ENCODE measurements around the gene ZNF324.
"Not testable (repeated sequence)": the region's sequence is repeated elsewhere in the genome, so short reads cannot be mapped to it uniquely, and the experiment has no call there.

Gene ZNF324

GRCh38 chr19:58498316-58499020, 31.6 kb downstream of the ZNF324 start:
- no peak overlapping the region for H4K5ac ChIP-seq (ENCODE audit: low read length)
- no peak overlapping the region for H4K8ac ChIP-seq (ENCODE audit: low read depth, low read length)
- peak overlapping the region; percentile 96 for H3K56ac ChIP-seq (ENCODE audit: low read length)
- no peaks in the 10 kb centered on the region for H3K27me3 ChIP-seq (ENCODE audit: insufficient read depth, low read length, poor library complexity)
- WGBS (ENCODE audit: extremely low coverage, insufficient coverage, low lambda C conversion rate): no CpG with 5 or more reads among the region's 22 CpGs
- no peak for DNase-seq
- H3K4me2 ChIP-seq (ENCODE audit: low read length): peak overlapping the region; percentile 99
- H3K79me1 ChIP-seq (ENCODE audit: low read length): peaks cover 4% of the 10 kb centered on the region
- H3K27ac ChIP-seq (ENCODE audit: low read depth, low read length): no peak overlapping the region
- H3K79me2 ChIP-seq (ENCODE audit: control insufficient read depth, insufficient read depth, low read length): no peaks in the 10 kb centered on the region
- no peak overlapping the region for H3K18ac ChIP-seq (ENCODE audit: low read length)
- no peak overlapping the region for H2BK15ac ChIP-seq (replicated peaks; ENCODE audit: low read depth)
- H3K4ac ChIP-seq (ENCODE audit: low read depth, low read length): no peak overlapping the region
- no peak overlapping the region for H2BK120ac ChIP-seq (ENCODE audit: low read depth, low read length)
- H3K23ac ChIP-seq (ENCODE audit: low read length): no peak overlapping the region
- peak overlapping the region; percentile 10 for H2AK5ac ChIP-seq (ENCODE audit: low read length)
- H3K4me1 ChIP-seq (ENCODE audit: control insufficient read depth, low read depth, low read length): no peaks in the 10 kb centered on the region
- peak overlapping the region; percentile 86 for H3K4me3 ChIP-seq (ENCODE audit: low read length)
- H3K36me3 ChIP-seq (ENCODE audit: control insufficient read depth, insufficient read depth, low read length): no peaks in the 10 kb centered on the region
- H3K9ac ChIP-seq (ENCODE audit: low read length): peak overlapping the region; percentile 78
- H2BK5ac ChIP-seq (ENCODE audit: low read length): no peak overlapping the region

- H3K23ac ChIP-seq (ENCODE audit: low read length): peak overlapping the region; percentile 94
- no CpG with 5 or more reads among the region's 60 CpGs for WGBS (ENCODE audit: extremely low coverage, insufficient coverage, low lambda C conversion rate)
- H4K5ac ChIP-seq (ENCODE audit: low read length): no peak overlapping the region
- no peaks in the 10 kb centered on the region for H3K36me3 ChIP-seq (ENCODE audit: control insufficient read depth, insufficient read depth, low read length)
- peak overlapping the region; percentile 86 for H3K4me3 ChIP-seq (ENCODE audit: low read length)
- peak; percentile 100 for DNase-seq
- peak overlapping the region; percentile 45 for H2BK5ac ChIP-seq (ENCODE audit: low read length)
- H4K8ac ChIP-seq (ENCODE audit: low read depth, low read length): no peak overlapping the region
- no peaks in the 10 kb centered on the region for H3K79me2 ChIP-seq (ENCODE audit: control insufficient read depth, insufficient read depth, low read length)
- H3K9ac ChIP-seq (ENCODE audit: low read length): peak overlapping the region; percentile 89
- H3K27me3 ChIP-seq (ENCODE audit: insufficient read depth, low read length, poor library complexity): no peaks in the 10 kb centered on the region
- H3K27ac ChIP-seq (ENCODE audit: low read depth, low read length): peak overlapping the region; percentile 90
- H3K79me1 ChIP-seq (ENCODE audit: low read length): peaks cover 4% of the 10 kb centered on the region
- no peak overlapping the region for H3K4ac ChIP-seq (ENCODE audit: low read depth, low read length)
- H3K56ac ChIP-seq (ENCODE audit: low read length): peak overlapping the region; percentile 99
- no peak overlapping the region for H2BK15ac ChIP-seq (replicated peaks; ENCODE audit: low read depth)
- H3K18ac ChIP-seq (ENCODE audit: low read length): peak overlapping the region; percentile 35
- H2AK5ac ChIP-seq (ENCODE audit: low read length): no peak overlapping the region
- no peak overlapping the region for H2BK120ac ChIP-seq (ENCODE audit: low read depth, low read length)
- H3K4me2 ChIP-seq (ENCODE audit: low read length): peak overlapping the region; percentile 99
- no peaks in the 10 kb centered on the region for H3K4me1 ChIP-seq (ENCODE audit: control insufficient read depth, low read depth, low read length)
Observed at GRCh38 chr19:58499021-58499927, 32.4 kb downstream of the ZNF324 start.

- H4K8ac ChIP-seq (ENCODE audit: low read depth, low read length): no peak overlapping the region
- H3K4me2 ChIP-seq (ENCODE audit: low read length): peak overlapping the region; percentile 97
- no peaks in the 10 kb centered on the region for H3K36me3 ChIP-seq (ENCODE audit: control insufficient read depth, insufficient read depth, low read length)
- no peak overlapping the region for H2BK15ac ChIP-seq (replicated peaks; ENCODE audit: low read depth)
- no peak overlapping the region for H3K4me3 ChIP-seq (ENCODE audit: low read length)
- peak overlapping the region; percentile 19 for H3K23ac ChIP-seq (ENCODE audit: low read length)
- WGBS (ENCODE audit: extremely low coverage, insufficient coverage, low lambda C conversion rate): no CpG with 5 or more reads among the region's 14 CpGs
- H3K4me1 ChIP-seq (ENCODE audit: control insufficient read depth, low read depth, low read length): no peaks in the 10 kb centered on the region
- H3K56ac ChIP-seq (ENCODE audit: low read length): peak overlapping the region; percentile 99
- H3K27ac ChIP-seq (ENCODE audit: low read depth, low read length): no peak overlapping the region
- DNase-seq: no peak
- H3K18ac ChIP-seq (ENCODE audit: low read length): no peak overlapping the region
- no peak overlapping the region for H2BK5ac ChIP-seq (ENCODE audit: low read length)
- H2BK120ac ChIP-seq (ENCODE audit: low read depth, low read length): no peak overlapping the region
- peak overlapping the region; percentile 89 for H3K9ac ChIP-seq (ENCODE audit: low read length)
- H3K4ac ChIP-seq (ENCODE audit: low read depth, low read length): no peak overlapping the region
- H3K27me3 ChIP-seq (ENCODE audit: insufficient read depth, low read length, poor library complexity): no peaks in the 10 kb centered on the region
- no peaks in the 10 kb centered on the region for H3K79me2 ChIP-seq (ENCODE audit: control insufficient read depth, insufficient read depth, low read length)
- H3K79me1 ChIP-seq (ENCODE audit: low read length): peaks cover 4% of the 10 kb centered on the region
- no peak overlapping the region for H4K5ac ChIP-seq (ENCODE audit: low read length)
- no peak overlapping the region for H2AK5ac ChIP-seq (ENCODE audit: low read length)
Observed at GRCh38 chr19:58500242-58500641, 33.4 kb downstream of the ZNF324 start.

- H2BK120ac ChIP-seq (ENCODE audit: low read depth, low read length); H3K4me2 ChIP-seq (ENCODE audit: low read length); H3K27me3 ChIP-seq (ENCODE audit: insufficient read depth, low read length, poor library complexity); H3K23ac ChIP-seq (ENCODE audit: low read length); H2BK5ac ChIP-seq (ENCODE audit: low read length); H3K27ac ChIP-seq (ENCODE audit: low read depth, low read length); H3K56ac ChIP-seq (ENCODE audit: low read length); H3K4ac ChIP-seq (ENCODE audit: low read depth, low read length); H3K79me2 ChIP-seq (ENCODE audit: control insufficient read depth, insufficient read depth, low read length); H3K4me3 ChIP-seq (ENCODE audit: low read length); H2BK15ac ChIP-seq (replicated peaks; ENCODE audit: low read depth); H4K8ac ChIP-seq (ENCODE audit: low read depth, low read length); DNase-seq; H4K5ac ChIP-seq (ENCODE audit: low read length); H3K79me1 ChIP-seq (ENCODE audit: low read length); H3K36me3 ChIP-seq (ENCODE audit: control insufficient read depth, insufficient read depth, low read length); H2AK5ac ChIP-seq (ENCODE audit: low read length); H3K9ac ChIP-seq (ENCODE audit: low read length); H3K18ac ChIP-seq (ENCODE audit: low read length); H3K4me1 ChIP-seq (ENCODE audit: control insufficient read depth, low read depth, low read length): not testable (repeated sequence)
- no CpG with 5 or more reads among the region's 8 CpGs for whole genome bisulfite sequencing (ENCODE audit: extremely low coverage, insufficient coverage, low lambda C conversion rate)
Observed at GRCh38 chr19:58507602-58508223, 40.8 kb downstream of the ZNF324 start.

- H3K27ac ChIP-seq (ENCODE audit: low read depth, low read length): no peak overlapping the region
- no CpG with 5 or more reads among the region's 11 CpGs for WGBS (ENCODE audit: extremely low coverage, insufficient coverage, low lambda C conversion rate)
- no peak overlapping the region for H3K4ac ChIP-seq (ENCODE audit: low read depth, low read length)
- no peak overlapping the region for H4K5ac ChIP-seq (ENCODE audit: low read length)
- no peak overlapping the region for H2AK5ac ChIP-seq (ENCODE audit: low read length)
- DNase-seq: no peak
- no peak overlapping the region for H3K56ac ChIP-seq (ENCODE audit: low read length)
- H3K9ac ChIP-seq (ENCODE audit: low read length): no peak overlapping the region
- no peak overlapping the region for H3K23ac ChIP-seq (ENCODE audit: low read length)
- H2BK120ac ChIP-seq (ENCODE audit: low read depth, low read length): no peak overlapping the region
- H3K27me3 ChIP-seq (ENCODE audit: insufficient read depth, low read length, poor library complexity): no peaks in the 10 kb centered on the region
- H3K4me1 ChIP-seq (ENCODE audit: control insufficient read depth, low read depth, low read length): peaks cover 3% of the 10 kb centered on the region
- H3K4me2 ChIP-seq (ENCODE audit: low read length): no peak overlapping the region
- no peak overlapping the region for H2BK5ac ChIP-seq (ENCODE audit: low read length)
- no peak overlapping the region for H3K18ac ChIP-seq (ENCODE audit: low read length)
- H2BK15ac ChIP-seq (replicated peaks; ENCODE audit: low read depth): no peak overlapping the region
- no peaks in the 10 kb centered on the region for H3K36me3 ChIP-seq (ENCODE audit: control insufficient read depth, insufficient read depth, low read length)
- H3K79me2 ChIP-seq (ENCODE audit: control insufficient read depth, insufficient read depth, low read length): peaks cover 3% of the 10 kb centered on the region
- no peak overlapping the region for H3K4me3 ChIP-seq (ENCODE audit: low read length)
- H3K79me1 ChIP-seq (ENCODE audit: low read length): peaks cover 3% of the 10 kb centered on the region
- H4K8ac ChIP-seq (ENCODE audit: low read depth, low read length): no peak overlapping the region
Observed at GRCh38 chr19:58509731-58510083, 42.8 kb downstream of the ZNF324 start.

All from mesendoderm (in vitro differentiated cells).